Hematopoietic multipotent progenitor cell treated with erythropoietin and hydrocortisone succinate and interleukin-3 and kit ligand, for 15 days (in vitro differentiated cells): ENCODE measurements around the gene VGLL1.

Experiments used
- DNase-seq: peaks from one replicate; pipeline ENCODE4 v3.0.0-alpha.2; 2015; ENCODE audit warnings: low spot score

The VGLL1 gene

GRCh38 chrX:136551410-136551809 is 19.4 kb downstream of the VGLL1 start:
- no peak for DNase-seq

GRCh38 chrX:136555694-136556093 is 23.7 kb downstream of the VGLL1 start:
- no peak for DNase-seq

- no peak for DNase-seq
Measured at GRCh38 chrX:136572030-136572429, 40.0 kb downstream of the VGLL1 start.

- no peak for DNase-seq
Measured at GRCh38 chrX:136574548-136574947, 42.5 kb downstream of the VGLL1 start.

GRCh38 chrX:136577552-136577951 is 45.5 kb downstream of the VGLL1 start:
- DNase-seq, result no peak

- no peak for DNase-seq
Measured at GRCh38 chrX:136580316-136580715, 48.3 kb downstream of the VGLL1 start.

- no peak for DNase-seq
Measured at GRCh38 chrX:136582624-136583023, 50.6 kb downstream of the VGLL1 start.

- no peak for DNase-seq
Measured at GRCh38 chrX:136584545-136584944, 52.5 kb downstream of the VGLL1 start.

- no peak for DNase-seq
Measured at GRCh38 chrX:136585262-136585661, 53.2 kb downstream of the VGLL1 start.

GRCh38 chrX:136585960-136586359 is 53.9 kb downstream of the VGLL1 start:
- DNase-seq, result no peak

GRCh38 chrX:136586386-136586785 is 54.4 kb downstream of the VGLL1 start:
- DNase-seq, result no peak

- DNase-seq, result no peak
Measured at GRCh38 chrX:136587532-136587931, 55.5 kb downstream of the VGLL1 start.

GRCh38 chrX:136588036-136588435 is 56.0 kb downstream of the VGLL1 start:
- DNase-seq, result no peak

- no peak for DNase-seq
Measured at GRCh38 chrX:136589966-136590365, 58.0 kb downstream of the VGLL1 start.

- no peak for DNase-seq
Measured at GRCh38 chrX:136597356-136597755, 65.3 kb downstream of the VGLL1 start.

- no peak for DNase-seq
Measured at GRCh38 chrX:136597954-136598353, 65.9 kb downstream of the VGLL1 start.

GRCh38 chrX:136598631-136599030 is 66.6 kb downstream of the VGLL1 start:
- no peak for DNase-seq

GRCh38 chrX:136600059-136600458 is 68.0 kb downstream of the VGLL1 start:
- DNase-seq, result no peak
